Suprapubic skin (tissue), 3 donors: ENCODE measurements around the gene ATXN7L1.

Experiments used
- EP300 ChIP-seq: sonication (generic); formaldehyde crosslinking; IDR thresholded peaks from one replicate; pipeline ENCODE4 v1.6.1; 2017; ENCODE audit warnings: antibody characterized with exemption
- POLR2A ChIP-seq, 2 donors: fragments of 450-650 bp; IDR thresholded peaks; one replicate each; pipeline ENCODE4 v1.6.1; 2017; ENCODE audit warnings: antibody characterized with exemption in 2 of 2, mild to moderate bottlenecking in 2 of 2, moderate library complexity in 2 of 2
- TF ChIP-seq, protein P1 (sequence below), 2 donors: fragments of 200-600 bp in 1 of 2; fragments of 450-650 bp in 1 of 2; sonication (generic) in 1 of 2; IDR thresholded peaks; one replicate each; pipeline ENCODE4 v1.5.1; 2016 to 2019; ENCODE audit warnings: antibody characterized with exemption in 2 of 2, mild to moderate bottlenecking in 1 of 2, moderate library complexity in 1 of 2

DNA sequence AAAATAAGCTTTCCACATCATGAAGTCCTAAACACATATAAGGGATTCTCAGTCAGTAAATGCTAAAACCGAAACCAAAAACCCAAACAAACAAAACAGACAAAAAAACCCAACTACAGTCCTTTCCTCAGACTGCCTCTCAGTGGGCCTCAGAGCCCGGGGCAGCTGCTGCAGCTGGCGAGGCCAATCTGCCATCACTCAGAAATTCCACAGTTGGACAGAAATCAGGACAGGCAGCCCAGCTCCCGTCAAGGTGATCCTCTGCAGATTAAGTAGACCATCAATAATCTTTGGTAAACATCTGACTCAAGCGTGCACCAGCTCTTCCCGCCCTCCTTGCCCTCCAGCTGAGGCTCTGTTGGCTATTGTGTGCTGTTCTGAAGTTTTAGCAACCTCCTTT is 142.2 kb downstream of the ATXN7L1 start:
- TF ChIP-seq, protein P1, sequence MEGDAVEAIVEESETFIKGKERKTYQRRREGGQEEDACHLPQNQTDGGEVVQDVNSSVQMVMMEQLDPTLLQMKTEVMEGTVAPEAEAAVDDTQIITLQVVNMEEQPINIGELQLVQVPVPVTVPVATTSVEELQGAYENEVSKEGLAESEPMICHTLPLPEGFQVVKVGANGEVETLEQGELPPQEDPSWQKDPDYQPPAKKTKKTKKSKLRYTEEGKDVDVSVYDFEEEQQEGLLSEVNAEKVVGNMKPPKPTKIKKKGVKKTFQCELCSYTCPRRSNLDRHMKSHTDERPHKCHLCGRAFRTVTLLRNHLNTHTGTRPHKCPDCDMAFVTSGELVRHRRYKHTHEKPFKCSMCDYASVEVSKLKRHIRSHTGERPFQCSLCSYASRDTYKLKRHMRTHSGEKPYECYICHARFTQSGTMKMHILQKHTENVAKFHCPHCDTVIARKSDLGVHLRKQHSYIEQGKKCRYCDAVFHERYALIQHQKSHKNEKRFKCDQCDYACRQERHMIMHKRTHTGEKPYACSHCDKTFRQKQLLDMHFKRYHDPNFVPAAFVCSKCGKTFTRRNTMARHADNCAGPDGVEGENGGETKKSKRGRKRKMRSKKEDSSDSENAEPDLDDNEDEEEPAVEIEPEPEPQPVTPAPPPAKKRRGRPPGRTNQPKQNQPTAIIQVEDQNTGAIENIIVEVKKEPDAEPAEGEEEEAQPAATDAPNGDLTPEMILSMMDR (IDR thresholded peaks at IDR 0.05) = no peak
- TF ChIP-seq EP300 (no peak), POLR2A (IDR thresholded peaks at IDR 0.05) (no peak)
